HG03064 (cell line): ENCODE measurements around the gene RTKN2.
"Not testable (repeated sequence)": the region's sequence is repeated elsewhere in the genome, so short reads cannot be mapped to it uniquely, and the experiment has no call there.

Experiments used
- ATAC-seq: cut with Tn5 transposase; IDR thresholded peaks from one replicate; pipeline ENCODE4 v1.9.1; 2021; ENCODE audit warnings: low read depth; ENCODE audit not compliant: unreplicated experiment

The RTKN2 gene

DNA sequence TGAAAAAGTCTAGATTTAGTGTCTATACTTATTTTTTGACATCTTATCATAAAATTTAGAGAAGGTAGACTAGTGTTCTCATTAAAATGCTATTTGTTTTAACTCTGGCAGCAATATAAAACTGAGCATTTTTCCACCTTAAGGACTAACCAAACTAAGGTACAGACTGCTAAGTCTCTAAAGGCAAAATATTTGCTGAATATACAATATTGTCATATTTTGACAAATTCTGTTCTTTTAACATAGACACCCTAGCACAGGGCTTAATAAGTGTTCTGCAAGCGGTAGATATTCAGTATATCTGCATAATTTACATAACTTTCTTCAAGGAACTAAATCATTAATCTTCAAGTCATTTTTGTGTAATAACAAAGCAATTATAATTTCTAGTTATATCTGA is 8.6 kb downstream of the RTKN2 start:
- ATAC-seq: no peak

DNA sequence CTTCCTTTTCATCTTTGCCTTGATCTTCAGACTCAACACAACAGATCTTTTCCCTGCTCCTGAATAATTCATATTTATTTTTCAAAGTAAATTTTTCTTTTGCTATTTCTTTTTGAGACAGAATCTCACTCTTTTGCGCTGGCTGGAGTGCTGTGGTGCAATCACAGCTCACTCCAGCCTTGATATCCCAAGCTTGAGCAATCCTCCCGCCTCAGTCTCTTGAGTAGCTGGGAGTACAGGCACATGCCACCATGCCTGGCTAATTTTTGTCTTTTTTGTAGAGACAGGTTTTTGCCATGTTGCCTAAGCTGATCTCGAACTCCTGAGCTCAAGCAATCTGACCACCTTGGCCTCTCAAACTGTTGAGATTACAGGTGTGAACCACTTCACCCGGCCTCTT is 9.2 kb downstream of the RTKN2 start:
- ATAC-seq: no peak

DNA sequence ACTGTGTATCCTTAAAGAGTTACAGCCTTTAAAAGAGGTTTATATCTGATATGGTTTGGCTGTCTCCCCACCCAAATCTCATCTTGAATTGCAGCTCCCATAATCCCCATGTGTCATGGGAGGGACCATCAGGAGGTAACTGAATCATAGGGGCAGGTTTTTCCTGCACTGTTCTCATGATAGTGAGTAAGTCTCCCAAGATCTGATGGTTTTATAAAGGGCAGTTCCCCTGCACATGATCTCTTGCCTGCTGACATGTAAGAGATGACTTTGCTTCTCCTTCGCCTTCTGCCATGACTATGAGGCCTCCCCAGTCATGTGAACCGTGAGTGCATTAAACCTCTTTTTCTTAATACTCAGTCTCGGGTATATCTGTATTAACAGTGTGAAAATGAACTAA is 9.7 kb downstream of the RTKN2 start:
- no peak for ATAC-seq

DNA sequence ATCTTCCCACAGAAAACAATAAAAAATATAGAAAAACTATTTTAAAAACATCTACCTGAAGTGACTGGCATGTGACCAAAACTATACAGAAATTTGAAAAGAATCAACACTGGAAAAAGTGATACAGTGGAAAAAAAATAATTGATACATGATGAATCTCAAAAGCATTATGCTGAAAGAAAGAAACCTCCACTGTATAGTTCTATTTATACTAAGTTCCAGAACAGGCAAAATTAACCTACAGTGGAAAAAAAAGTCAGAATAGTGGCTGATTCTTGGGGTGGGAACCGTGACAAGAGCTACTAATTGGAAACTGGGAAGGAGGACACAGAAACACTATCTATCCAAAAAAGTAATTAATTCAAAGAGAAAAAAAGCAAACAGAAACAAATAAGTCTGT is 14.9 kb downstream of the RTKN2 start:
- no peak for ATAC-seq

DNA sequence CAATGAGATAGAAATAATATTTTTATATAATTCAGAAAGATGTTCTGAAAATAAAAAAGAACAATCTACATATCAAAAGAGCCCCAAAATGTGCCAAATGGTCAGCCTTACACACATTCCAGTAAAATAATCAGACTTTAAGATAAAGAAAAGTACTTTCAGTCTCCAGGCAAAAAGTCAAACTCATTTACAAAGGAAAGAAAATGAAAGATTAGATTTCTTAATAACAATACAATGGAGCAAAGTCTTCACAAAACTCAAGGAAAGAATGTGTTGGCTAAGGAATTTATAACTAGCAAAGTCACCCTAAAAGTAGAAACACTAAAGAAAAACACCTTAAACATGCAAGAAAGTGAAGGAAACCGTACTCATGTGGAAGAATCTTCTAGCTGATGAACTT is 16.6 kb downstream of the RTKN2 start:
- ATAC-seq: no peak

DNA sequence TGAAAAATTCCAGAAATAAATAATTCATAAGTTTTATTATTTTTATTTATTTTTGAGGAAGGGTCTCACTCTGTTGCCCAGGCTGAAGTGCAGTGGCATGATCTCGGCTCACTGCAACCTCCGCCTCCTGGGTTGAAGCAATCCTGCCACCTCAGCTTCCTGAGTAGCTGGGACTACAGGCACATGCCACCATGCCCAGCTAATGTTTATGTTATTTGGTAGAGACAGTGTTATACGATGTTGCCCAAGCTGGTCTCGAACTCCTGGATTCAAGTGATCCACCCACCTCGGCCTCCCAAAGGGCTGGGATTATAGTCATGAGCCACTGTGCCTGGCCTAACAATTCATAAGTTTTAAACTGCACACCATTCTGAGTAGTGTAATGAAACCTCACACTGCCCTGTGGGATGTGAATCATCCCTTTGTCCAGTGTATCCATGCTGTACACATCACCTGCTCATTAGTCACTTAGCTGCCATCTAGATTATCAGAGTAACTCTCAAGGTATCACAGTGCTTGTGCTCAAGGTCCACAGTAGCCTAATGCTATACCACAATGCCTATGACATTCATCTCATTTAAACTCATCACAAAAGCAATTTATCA is 17.9 kb downstream of the RTKN2 start:
- ATAC-seq: no peak

DNA sequence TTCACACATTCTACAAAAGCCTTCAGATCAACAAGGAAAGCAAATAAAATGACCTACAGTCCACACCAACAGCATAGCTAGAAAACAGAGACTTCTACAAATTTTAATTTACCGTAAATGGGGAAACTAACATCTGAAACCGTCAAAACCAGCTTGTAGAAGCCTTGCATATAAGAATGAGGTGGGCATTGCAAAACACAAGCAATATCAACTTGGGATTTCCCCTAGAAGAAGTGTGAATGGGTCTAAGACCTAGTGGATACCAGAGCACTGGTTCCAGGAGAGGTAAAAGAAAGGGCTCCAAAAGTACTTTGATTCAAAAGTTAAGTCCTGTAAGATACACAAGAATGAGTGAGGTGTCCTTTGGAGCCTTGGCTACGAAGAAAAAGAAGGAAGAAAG is 18.7 kb downstream of the RTKN2 start:
- no peak for ATAC-seq

DNA sequence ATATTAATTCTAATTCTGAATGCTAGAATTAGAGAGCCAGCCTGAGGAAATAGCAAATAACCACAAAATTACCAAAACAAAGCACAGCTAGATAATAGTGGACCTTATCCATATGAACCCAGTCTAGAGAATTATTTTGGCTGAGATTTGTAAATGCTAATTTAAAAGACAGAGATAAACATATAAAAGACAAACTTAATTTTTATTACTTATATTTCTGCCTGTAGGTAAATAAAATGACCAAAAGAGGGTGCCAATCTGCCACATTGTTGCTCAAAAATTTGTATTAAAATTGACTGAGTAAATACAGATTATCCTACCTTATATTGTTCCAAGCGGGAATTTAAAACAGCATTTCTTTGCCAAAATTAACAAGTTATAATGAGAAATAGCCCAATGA is 20.2 kb downstream of the RTKN2 start:
- no peak for ATAC-seq

DNA sequence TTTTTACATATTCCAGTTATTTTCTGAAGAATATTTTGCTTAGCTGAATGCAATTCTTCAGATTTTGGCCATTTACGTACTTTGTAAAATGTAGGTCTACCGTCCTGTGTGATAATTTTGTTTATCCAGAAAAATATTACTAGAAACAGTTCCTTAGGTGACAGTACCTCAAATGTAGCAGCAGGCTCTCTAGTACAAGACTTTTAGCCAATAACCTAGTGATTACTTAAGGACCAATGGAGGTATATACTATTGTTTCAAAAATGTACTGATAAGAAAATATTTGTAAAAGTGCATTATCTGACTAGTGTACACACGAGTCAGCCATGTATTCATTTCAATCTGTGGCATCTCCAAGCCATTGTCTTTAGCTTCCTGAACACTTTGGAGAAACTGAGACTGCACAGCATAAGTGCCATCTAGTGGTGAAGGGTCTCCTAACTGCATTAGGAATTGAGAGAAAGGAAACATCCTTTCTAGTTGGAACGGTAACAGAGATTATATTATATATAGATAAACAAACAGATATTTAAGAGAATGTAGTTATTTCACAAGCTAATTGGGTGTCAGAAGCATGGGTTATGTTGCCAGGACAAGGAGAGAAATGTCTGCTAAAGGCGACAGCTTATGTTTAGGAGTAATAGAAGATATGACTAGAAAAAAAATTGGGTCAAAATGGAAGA is 23.7 kb downstream of the RTKN2 start:
- peak; percentile 52 for ATAC-seq

DNA sequence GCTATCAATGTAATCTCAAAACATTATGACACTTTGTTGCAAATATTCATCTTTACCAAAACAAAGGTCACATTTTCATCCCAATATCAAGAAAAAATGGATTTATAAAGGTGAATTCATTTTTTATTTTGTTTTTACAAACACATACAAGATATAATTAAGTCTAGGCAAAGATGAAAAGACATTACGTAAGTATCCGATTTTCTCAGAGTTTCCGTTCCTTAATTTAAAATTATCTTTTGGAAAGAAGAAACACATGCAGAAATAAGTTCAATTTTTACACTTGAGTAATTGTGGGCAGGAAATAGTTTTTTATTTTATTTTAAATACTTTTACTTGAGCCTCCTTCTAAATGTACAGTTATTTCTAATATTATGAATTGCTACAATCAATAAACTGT is 24.6 kb downstream of the RTKN2 start:
- ATAC-seq: peak; percentile 1

DNA sequence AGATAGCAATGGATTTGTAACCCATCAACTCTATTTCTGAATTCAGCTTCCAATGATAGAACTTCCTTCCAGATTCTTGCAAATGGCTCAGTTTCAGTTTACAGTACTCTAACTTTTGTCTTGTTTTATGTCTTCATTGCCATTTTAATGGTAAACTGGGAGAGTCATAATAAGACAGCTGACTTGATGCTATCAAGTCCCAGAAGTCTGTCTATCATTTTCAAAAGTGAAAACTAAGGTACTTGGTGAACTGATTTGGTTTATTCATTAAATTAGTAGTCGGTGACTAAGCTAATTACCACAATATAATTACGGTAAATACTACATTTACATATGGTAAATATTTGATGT is 25.0 kb downstream of the RTKN2 start:
- peak; percentile 42 for ATAC-seq

DNA sequence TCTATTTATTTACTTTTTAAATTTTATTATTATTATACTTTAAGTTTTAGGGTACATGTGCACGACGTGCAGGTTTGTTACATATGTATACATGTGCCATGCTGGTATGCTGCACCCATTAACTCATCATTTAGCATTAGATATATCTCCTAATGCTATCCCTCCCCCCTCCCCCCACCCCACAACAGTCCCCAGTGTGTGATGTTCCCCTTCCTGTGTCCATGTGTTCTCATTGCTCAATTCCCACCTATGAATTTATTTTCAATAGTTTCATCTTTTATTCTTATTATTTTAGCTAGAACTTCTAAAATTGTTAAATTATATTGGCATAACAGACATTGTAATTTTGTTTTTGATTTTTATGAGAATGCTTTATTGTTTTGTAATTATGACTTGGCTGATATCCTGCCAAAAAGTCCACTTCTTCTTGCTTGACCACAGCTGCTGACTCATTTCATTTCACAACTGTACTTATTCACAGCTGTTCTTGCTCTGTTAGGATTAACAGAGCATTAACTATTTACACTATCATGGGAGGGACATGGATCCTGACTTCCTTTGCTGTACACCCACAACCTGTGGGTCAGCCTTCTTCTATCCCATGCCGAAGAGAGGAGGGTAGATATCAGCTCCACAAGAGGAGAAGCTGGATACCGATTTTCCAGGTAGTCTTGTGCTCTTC is 25.5 kb downstream of the RTKN2 start:
- ATAC-seq: peak; percentile 93

DNA sequence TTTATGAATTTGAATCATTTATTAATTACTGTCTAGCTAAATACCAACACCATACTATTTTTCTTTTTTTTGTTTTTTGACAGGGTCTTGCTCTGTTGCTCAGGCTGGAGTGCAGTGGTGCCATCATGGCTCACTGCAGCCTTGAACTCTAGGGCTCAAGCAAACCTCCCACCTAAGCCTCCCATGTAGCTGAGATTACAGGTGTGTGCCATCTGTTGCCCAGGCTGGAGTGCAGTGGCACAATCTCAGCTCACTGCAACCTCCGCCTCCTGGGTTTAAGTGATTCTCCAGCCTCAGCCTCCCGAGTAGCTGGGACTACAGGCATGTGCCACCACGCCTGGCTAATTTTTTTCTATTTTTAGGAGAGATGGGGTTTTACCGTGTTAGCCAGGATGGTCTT is 27.1 kb downstream of the RTKN2 start:
- not testable (repeated sequence) for ATAC-seq

DNA sequence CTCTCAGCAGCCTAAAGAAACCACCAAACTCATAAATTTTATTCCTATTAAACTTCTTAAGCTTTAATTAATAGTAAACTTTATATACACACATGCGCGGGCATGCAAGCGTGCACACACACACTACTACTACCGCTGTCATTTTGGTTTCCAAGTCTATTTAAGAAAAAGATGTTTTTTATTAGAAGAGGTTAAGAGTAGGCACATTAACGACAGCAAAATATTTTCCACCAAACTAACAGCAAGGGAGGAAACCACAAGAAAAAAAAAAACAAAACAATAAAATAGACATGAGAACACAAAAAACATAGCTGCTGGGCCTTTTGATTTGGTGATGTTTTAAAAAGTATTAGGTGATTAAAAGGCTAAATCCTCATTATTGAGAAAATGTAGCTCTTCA is 28.6 kb downstream of the RTKN2 start:
- no peak for ATAC-seq

DNA sequence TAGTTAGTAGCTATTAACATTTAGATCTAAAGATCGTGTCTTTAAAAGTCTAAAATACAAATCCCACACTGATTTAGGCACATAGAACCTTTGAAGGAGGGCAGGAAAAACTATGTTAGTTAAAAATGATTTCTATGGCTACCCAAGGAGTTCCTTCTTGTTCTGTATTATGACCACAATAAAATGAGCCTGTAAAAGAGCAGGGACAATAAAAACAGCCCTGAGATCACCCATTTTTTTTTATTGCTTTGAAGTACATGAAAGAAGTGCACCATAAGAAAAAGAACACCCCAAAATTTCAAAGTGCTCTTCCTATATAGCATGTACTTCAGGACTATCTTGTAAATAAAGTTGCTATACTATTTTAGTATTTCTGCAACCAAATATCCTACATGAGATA is 29.8 kb downstream of the RTKN2 start:
- no peak for ATAC-seq

DNA sequence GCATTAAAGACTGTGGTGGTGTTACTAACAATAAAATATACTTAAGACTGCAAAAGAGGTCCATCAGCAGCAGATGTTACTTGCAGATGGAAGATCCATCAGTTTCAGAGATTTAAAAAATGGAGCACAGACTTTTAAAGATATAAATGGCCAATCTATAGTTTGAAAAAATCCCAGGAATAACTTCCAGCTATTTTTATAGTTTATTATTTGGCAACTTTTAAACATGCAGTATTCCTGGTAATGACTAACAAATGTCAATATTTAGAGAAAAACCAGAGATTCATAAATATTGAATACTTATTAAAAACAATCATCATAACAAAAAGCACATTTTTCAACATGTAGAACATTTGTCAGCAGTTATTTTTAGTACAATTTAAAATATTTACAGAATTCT is 30.7 kb downstream of the RTKN2 start:
- ATAC-seq: no peak

DNA sequence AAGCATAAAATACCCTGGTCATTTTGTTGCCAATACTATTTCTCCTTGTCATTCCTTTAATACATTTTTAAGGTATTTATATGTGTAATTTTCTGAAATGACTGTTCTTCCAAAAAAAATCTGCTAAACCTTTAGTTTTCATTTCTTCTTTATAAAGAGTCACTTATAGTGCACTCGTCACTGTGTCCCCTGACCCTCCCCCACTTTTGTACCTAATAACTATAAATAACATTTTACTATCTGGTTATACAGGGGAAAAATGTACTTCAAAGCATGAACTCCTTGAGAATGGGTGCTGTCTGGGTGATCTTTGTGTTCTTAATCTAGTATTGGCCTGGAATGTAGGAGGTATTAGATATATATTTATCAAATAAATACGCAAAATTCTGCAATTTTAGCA is 31.1 kb downstream of the RTKN2 start:
- ATAC-seq: no peak

DNA sequence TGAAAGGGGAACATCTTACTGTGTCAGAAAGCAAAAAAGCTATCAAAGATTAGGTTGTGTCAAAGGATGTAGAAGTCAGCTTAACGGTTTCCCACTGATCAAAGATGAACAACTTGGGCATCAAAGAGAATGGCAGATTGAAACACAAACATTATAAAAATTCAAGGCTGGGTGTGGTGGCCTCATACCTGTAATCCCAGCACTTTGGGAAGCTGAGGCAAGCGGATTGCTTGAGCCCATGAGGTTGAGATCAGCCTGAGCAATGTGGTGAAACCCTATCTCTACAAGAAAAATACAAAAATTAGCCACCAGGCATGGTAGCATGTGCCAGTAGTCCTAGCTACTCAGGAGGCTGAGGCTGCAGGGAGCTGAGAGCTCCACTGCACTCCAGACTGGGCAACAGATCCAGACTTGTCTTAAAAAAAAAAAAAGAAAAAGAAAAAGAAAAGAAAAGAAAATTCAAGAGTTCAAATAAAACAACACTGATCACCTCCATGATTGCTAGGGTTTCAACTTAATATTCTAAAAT is 34.5 kb downstream of the RTKN2 start:
- ATAC-seq: no peak

DNA sequence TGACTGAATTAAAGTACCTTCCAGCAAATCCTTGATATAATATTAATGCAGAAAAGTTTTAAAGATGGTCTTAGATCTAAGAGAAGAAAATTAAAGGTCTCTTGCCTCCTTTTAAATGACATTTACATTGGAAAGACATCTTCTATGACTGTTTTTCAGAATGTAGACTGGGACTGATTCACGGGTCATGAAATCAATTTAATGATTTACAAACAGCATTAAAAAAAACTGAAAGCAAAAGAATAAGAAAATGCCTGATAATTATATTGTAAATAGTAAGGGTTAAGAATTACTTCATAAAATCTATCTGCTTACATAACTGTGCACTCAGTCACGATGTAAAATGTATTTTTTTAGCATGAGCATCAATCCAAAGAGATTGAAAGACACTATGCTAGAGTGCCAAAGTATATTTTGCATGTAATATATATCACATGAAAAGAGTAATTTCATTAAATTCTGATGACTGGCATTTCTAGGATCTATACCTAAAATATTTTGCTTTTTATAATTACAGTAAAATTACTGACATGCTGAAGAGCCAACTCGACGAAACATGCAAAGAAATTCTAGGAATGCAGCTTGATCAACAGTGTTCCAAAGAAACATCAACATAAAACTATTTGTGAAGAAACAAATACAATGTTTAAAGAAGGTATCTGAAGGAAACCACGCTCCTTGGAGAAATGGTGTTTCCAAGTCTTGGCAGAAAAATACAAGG is 35.1 kb downstream of the RTKN2 start:
- no peak for ATAC-seq

DNA sequence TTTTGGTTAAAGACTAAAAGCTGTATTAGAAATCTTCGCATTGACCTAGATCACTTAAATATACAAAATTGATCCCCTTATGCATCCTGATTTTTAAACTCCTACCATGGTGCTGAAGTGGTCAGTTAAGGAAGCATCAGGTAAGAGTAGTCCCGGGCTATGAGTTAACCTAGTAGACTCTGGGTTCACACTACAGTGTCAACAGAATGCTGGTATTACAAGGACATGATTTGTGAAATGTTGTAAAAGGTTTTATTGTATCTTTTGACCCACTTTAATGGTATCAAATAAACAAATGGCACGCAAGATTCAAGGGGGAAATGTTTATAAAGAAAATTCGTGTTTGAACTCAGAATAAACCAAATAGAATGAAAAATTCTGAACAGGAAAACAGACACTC is 36.8 kb downstream of the RTKN2 start:
- ATAC-seq: no peak

DNA sequence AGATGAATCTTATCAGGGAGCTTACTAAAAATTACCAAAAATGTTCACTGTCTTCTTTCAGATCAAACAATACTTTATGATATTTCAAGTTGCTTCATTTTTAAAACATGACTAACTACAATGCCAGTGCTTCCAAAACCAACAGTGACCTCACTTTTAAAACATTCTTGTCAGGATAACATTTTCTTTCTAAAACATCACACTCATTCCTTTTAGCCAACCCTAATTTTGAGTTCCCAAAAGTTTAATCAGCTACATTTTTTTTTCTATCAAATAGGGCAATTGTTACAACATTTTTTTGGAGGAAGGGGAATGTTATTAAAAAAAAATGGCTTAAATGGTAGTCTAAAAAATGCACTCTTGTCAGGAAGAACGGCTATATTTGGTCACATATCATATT is 37.3 kb downstream of the RTKN2 start:
- no peak for ATAC-seq
